ENCODE data around the gene CFAP57. TPM values are rescaled to one million over a fixed set of nuclear protein-coding genes. Genes with fewer than 3 reads are reported as not detected.
A peak's percentile ranks its signal among the peaks of the same experiment; 100 is the strongest.

Gene CFAP57
- total RNA-seq, 4 donors from 2014 or later, result 0.10 to 0.81 (median 0.11) TPM; not detected in 1

GRCh38 chr1:43274125-43274803 lies 102.1 kb downstream of the CFAP57 start:
- no peaks in the 10 kb centered on the region for H3K36me3 ChIP-seq
- no peak overlapping the region for H3K27ac ChIP-seq
- H3K4me1 ChIP-seq, result peaks cover 17% of the 10 kb centered on the region
- peak; percentile 53 to 57 for DNase-seq (ENCODE audit: low spot score in 2 of 2)
- H3K9me3 ChIP-seq, result no peaks in the 10 kb centered on the region
- WGBS, result 25% methylated on average over 6 of the region's 11 CpGs
- peaks cover 6% of the 10 kb centered on the region for H3K27me3 ChIP-seq
- no peak overlapping the region for H3K4me3 ChIP-seq
- TF ChIP-seq CTCF (IDR thresholded peaks at IDR 0.05) (no peak), POLR2A (IDR thresholded peaks at IDR 0.05) (no peak), EP300 (IDR thresholded peaks at IDR 0.05) (no peak), POLR2AphosphoS5 (IDR thresholded peaks at IDR 0.05) (no peak)

- H3K27me3 ChIP-seq, result peaks cover 6% of the 10 kb centered on the region
- H3K4me3 ChIP-seq, result no peak overlapping the region
- H3K9me3 ChIP-seq, result no peaks in the 10 kb centered on the region
- WGBS, result 81% methylated on average over 8 of the region's 8 CpGs
- H3K27ac ChIP-seq, result no peak overlapping the region
- TF ChIP-seq CTCF (IDR thresholded peaks at IDR 0.05), result no peak
- TF ChIP-seq POLR2A (IDR thresholded peaks at IDR 0.05), result no peak
- no peak for TF ChIP-seq EP300 (IDR thresholded peaks at IDR 0.05)
- TF ChIP-seq POLR2AphosphoS5 (IDR thresholded peaks at IDR 0.05), result no peak
- peaks cover 17% of the 10 kb centered on the region for H3K4me1 ChIP-seq
- H3K36me3 ChIP-seq, result no peaks in the 10 kb centered on the region
- DNase-seq (ENCODE audit: low spot score in 2 of 2), result peak; percentile 36 to 69
These were observed 102.7 kb downstream of the CFAP57 start for GRCh38 chr1:43274804-43275180.

GRCh38 chr1:43275826-43276620 lies 103.9 kb downstream of the CFAP57 start:
- WGBS, result 81% methylated on average over 12 of the region's 12 CpGs
- peak; percentile 27 to 58 for DNase-seq (ENCODE audit: low spot score in 2 of 2)
- H3K27ac ChIP-seq, result no peak overlapping the region
- TF ChIP-seq POLR2AphosphoS5 (IDR thresholded peaks at IDR 0.05) (no peak), POLR2A (IDR thresholded peaks at IDR 0.05) (no peak), EP300 (IDR thresholded peaks at IDR 0.05) (no peak), CTCF (IDR thresholded peaks at IDR 0.05) (no peak)
- H3K36me3 ChIP-seq, result no peaks in the 10 kb centered on the region
- peaks cover 6% of the 10 kb centered on the region for H3K4me1 ChIP-seq
- H3K27me3 ChIP-seq, result peaks cover 3% of the 10 kb centered on the region
- H3K4me3 ChIP-seq, result no peak overlapping the region
- H3K9me3 ChIP-seq, result no peaks in the 10 kb centered on the region

GRCh38 chr1:43276673-43277072 lies 104.5 kb downstream of the CFAP57 start:
- no peaks in the 10 kb centered on the region for H3K27me3 ChIP-seq
- H3K4me1 ChIP-seq, result peaks cover 3% of the 10 kb centered on the region
- H3K36me3 ChIP-seq, result no peaks in the 10 kb centered on the region
- WGBS, result 72% methylated on average over 7 of the region's 7 CpGs
- no peak overlapping the region for H3K4me3 ChIP-seq
- no peak overlapping the region for H3K27ac ChIP-seq
- no peaks in the 10 kb centered on the region for H3K9me3 ChIP-seq
- no peak for TF ChIP-seq EP300 (IDR thresholded peaks at IDR 0.05)
- TF ChIP-seq CTCF (IDR thresholded peaks at IDR 0.05), result no peak
- TF ChIP-seq POLR2A (IDR thresholded peaks at IDR 0.05), result no peak
- TF ChIP-seq POLR2AphosphoS5 (IDR thresholded peaks at IDR 0.05), result no peak
- peak; percentile 52 to 56 for DNase-seq (ENCODE audit: low spot score in 2 of 2)

All from suprapubic skin (tissue), 4 donors.